Measurements from ENCODE around the gene NTN3.

NTN3 gene

DNA sequence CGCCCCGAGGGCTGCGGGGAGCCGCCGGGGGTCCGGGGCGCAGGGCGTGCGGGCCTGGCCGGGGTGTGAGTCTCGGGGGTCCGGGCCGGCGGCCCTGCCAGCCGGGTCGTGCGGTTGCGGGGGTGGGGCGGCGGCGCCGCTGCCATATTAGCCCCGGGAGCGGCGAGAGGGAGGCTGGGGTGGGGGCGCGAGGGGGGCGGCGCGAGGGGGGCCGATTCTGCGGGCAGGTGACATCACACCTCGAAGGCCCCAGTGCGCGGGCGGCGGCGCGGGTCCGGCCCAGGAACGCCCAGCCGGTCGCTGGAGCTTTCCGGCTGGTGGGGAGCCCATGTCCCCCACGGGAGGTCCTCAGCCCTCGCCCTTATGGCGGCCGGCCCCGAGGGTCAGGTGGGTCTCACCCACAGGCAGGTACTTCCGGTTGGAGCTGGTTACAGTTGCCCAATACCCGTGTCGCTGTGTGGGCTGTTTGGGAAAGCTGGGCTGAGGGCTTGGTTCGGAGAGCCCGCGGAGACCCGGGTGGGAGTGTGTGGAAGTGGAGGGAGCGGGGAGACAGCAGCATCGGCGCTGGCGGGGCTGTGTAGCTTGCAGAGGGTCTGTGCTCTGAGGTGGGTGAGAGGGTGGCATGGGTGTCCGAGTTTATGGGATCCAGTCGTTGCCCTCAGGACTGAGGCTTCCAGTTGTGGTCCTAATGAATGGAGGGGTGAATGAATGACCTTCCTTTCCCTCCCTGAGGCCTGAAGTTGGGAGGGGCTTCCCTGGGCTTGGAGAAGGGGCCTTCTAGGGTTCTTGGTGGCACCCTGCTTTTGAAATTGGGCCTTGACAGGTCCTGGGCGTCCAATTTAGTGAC lies 43.5 kb downstream of the NTN3 start:
- DNase-seq (ENCODE audit: low read depth) = no peak

DNA sequence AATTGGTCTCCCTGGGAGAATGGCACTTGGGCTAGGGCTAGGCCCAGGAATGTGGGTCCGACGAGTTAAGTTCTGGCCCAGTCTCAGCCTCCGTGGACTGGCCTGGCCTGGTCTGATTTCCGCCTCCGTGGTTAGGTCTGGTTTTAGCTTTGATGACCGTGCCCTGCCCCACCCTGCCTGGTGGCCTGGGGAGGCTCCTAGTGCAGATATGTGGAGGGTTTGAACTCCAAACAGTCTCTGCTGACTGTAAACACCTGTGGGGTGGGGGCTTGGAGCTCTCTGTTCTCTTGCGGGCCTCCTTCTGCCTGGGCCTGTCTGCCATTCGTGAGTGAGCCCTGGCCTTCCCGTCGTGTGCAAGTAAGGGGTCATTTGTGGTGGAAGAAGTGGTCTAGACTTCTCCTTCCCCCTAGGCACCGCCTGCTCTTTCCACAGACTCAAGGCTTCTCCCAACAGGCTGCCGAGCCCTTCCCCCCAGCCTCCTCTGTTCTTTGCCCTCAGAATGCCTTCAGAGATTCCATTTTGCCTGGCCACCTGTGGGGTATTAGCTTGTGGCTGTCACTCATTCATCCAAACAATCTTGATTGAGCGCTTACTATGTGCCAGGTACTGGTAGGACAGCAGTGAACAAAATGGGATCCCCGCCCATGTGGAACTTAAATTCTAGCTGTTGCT lies 44.2 kb downstream of the NTN3 start:
- no peak for DNase-seq (ENCODE audit: low read depth)

DNA sequence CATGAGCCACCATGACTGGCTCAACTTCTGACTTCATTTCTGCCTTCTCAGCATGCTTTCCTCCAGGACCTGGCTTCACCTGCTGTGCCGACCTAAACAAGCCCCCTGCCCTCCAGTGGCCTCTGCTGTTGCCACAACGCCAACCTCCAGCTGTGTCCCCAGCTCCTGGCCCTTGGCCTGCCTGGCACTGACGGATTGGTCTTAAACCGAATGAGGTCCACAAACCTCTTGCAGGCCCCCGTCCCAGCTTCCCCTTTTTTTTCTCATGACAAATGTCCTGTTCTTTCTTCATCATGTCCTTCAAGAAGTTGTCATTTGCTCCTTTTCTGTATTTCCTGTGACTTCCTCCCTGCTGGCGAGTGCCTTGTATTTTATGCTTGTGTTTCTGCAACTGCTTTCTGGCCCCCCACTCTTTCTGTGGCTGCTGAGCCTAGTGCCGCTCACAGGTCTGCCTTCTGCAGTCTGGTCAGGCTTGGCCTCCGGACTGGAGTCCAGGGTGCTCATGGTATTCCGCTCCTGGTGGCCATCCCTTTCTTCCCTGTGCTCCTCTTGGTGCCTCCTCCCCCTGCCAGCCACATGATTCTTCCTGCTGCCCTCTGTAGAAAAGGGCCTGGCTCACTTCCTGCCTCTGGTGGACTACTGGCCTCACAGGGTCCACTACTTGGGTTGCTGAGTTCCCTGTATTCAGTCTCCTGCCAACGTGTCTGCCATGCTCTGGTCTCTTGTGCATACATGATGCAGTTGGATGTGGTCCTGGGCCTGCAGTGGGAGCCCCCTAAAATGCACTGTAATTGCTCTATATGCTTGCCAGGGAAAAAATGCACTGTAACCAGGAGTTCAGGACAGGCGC lies 45.5 kb downstream of the NTN3 start:
- DNase-seq (ENCODE audit: low read depth) = no peak

DNA sequence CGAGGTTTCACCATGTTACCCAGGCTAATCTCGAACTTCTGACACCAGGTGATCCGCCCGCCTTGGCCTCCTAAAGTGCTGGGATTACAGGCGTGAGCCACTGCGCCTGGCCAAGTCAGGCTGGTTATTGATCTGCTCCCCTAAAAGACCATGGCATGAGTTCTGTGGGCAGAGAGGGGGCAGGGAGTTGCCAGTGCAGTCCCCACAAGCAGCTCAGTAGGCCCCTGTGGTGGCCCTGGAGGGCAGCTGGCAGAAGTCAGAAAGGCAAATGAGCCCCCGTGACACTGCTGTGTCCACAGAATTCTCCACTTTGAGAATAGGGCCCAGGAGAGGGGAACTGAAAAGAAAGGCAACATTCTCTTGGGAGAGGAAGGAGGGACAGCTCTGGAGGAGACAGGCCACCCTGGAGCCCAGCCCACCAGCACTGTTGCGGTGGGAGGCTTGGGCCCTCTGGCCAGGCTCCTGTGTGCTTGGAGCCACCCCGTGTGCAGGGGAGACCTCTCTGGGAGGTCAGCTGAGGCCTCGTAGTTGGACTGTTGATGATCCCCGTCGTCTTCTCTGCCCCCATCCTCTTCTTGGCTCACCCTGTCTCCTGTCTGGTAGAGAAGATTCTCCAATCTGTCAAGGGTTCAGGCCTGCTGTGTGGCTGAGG lies 47.0 kb downstream of the NTN3 start:
- no peak for DNase-seq (ENCODE audit: low read depth)

DNA sequence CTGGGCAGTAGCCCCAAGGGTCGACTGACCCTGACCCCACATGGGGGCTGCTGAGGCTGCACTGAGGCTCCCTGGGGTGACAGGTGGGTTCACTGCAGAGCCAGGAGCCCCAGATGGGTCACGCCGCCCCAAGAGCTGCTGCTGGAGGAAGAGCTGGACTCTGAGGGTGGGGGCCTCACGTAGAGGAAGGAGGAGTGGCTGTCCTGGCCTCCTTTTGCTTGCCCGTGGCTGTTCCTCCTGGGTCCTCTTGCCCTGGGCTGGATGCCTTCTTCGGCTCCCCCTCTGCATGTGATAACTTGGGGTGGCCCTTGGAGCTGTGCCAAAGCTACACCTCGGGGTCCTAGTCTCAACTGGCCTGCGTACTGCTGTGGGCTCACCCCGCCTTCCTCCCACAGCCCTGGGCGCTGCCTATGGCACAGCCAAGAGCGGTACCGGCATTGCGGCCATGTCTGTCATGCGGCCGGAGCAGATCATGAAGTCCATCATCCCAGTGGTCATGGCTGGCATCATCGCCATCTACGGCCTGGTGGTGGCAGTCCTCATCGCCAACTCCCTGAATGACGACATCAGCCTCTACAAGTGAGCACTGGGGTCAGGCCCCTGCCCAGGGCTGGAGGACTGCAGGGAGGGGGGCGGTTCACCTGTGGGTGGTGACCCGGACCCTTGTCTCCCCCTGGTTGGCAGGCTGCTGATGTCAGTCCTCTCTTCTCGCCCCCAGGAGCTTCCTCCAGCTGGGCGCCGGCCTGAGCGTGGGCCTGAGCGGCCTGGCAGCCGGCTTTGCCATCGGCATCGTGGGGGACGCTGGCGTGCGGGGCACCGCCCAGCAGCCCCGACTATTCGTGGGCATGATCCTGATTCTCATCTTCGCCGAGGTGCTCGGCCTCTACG lies 48.0 kb downstream of the NTN3 start:
- no peak for DNase-seq (ENCODE audit: low read depth)

DNA sequence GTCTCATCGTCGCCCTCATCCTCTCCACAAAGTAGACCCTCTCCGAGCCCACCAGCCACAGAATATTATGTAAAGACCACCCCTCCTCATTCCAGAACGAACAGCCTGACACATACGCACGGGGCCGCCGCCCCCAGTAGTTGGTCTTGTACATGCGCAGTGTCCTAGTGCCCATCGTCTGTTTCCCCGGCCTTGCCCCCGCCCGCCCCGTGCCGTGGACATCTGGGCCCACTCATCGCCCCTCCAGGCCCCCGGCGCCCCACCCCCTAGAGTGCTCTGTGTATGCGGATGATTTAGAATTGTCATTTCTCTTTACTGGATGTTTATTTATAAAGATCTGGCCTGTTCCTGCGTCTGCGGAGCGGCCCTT lies 48.6 kb downstream of the NTN3 start:
- no peak for DNase-seq (ENCODE audit: low read depth)

DNA sequence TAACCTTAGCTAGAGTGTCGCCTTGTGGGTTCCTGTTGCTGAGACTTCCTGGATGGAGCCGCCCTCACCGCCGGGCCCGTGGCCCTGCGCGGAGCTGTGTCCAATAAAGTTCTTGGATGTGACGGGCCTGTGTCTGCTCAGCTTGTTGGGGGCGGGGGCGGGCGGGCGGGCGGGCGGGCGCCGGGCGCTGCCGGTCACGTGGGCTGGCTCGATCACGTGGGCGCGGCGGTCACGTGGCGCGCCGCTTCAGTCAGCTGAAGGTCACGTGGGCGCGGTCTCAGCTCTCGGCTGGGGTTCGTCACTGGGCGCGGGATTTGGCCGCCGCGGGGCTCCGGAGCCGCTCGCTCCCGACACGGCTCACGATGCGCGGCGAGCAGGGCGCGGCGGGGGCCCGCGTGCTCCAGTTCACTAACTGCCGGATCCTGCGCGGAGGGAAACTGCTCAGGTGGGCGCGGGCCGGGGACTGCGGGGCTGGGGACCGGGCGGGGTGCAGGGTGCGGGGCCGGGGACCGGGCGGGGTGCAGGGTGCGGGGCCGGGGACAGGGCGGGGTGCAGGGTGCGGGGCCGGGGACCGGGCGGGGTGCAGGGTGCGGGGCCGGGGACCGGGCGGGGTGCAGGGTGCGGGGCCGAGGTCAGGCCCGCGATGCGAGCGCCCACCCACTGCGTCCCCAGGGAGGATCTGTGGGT lies 49.1 kb downstream of the NTN3 start, which contains the start of gene AMDHD2:
Gene AMDHD2 (plus strand): TSS at position 275 of the 687 bp plus-strand sequence. CDS start 88 bp downstream, at position 363.
- peak; percentile 86 for DNase-seq (ENCODE audit: low read depth)

DNA sequence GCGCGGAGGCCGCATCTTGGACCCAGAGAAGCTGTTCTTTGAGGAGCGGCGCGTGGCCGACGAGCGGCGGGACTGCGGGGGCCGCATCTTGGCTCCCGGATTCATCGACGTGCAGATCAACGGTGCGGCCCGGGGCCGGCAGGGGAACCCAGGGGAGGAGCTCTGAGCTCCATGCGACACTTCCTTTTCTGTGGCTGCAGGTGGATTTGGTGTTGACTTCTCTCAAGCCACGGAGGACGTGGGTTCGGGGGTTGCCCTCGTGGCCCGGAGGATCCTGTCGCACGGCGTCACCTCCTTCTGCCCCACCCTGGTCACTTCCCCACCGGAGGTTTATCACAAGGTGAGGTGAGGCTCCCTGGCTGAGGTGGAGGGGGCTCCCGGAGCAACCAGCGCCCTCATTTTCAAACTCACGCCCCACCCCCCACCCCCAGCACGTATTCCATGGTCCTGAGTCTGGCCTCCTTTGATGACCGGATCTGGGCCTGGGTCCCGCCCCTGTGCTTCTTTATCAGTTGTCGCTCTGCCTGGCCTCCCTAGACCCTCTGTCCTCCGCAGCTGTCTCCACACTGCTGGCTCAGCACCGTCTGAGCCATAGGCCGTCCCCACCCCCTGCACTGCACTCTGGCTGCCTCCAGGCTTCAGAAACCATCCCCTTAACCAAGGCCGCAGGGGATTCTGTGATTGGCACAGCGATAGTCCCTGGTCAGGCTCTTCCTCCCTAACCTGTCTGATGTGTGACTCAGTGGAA lies 49.9 kb downstream of the NTN3 start:
- no peak for DNase-seq (ENCODE audit: low read depth)

Measured in activated T-cell treated with anti-CD3 and anti-CD28 coated beads for 1 hour (primary cell).